CD4-positive, alpha-beta T cell treated with Interleukin-10 for 1 hour (primary cell): ENCODE data around the gene PIEZO2.
"Not testable (repeated sequence)": the region's sequence is repeated elsewhere in the genome, so short reads cannot be mapped to it uniquely, and the experiment has no call there.

Source experiments
- DNase-seq: peaks from one replicate; pipeline ENCODE4 v3.0.0-alpha.2; 2020

PIEZO2 gene

GRCh38 chr18:10953672-10954071 is 195.7 kb downstream of the PIEZO2 start:
- no peak for DNase-seq

- no peak for DNase-seq
Observed at GRCh38 chr18:10951631-10952544, 197.5 kb downstream of the PIEZO2 start.

GRCh38 chr18:10950876-10951630 is 198.3 kb downstream of the PIEZO2 start:
- no peak for DNase-seq

GRCh38 chr18:10950080-10950875 is 199.1 kb downstream of the PIEZO2 start:
- DNase-seq, result no peak

GRCh38 chr18:10949655-10950054 is 199.7 kb downstream of the PIEZO2 start:
- DNase-seq, result no peak

GRCh38 chr18:10948421-10948820 is 200.9 kb downstream of the PIEZO2 start:
- DNase-seq, result no peak

- DNase-seq, result no peak
Observed at GRCh38 chr18:10946058-10946457, 203.3 kb downstream of the PIEZO2 start.

- no peak for DNase-seq
Observed at GRCh38 chr18:10942998-10943397, 206.4 kb downstream of the PIEZO2 start.

- DNase-seq, result no peak
Observed at GRCh38 chr18:10939822-10940221, 209.5 kb downstream of the PIEZO2 start.

- no peak for DNase-seq
Observed at GRCh38 chr18:10937743-10938640, 211.4 kb downstream of the PIEZO2 start.

GRCh38 chr18:10936176-10937053 is 213.0 kb downstream of the PIEZO2 start:
- no peak for DNase-seq

GRCh38 chr18:10935588-10935987 is 213.8 kb downstream of the PIEZO2 start:
- no peak for DNase-seq

GRCh38 chr18:10933648-10934047 is 215.7 kb downstream of the PIEZO2 start:
- not testable (repeated sequence) for DNase-seq

GRCh38 chr18:10930076-10930475 is 219.3 kb downstream of the PIEZO2 start:
- DNase-seq, result no peak

- no peak for DNase-seq
Observed at GRCh38 chr18:10928772-10929373, 220.5 kb downstream of the PIEZO2 start.

GRCh38 chr18:10928011-10928771 is 221.2 kb downstream of the PIEZO2 start:
- no peak for DNase-seq

GRCh38 chr18:10927286-10927992 is 221.9 kb downstream of the PIEZO2 start:
- DNase-seq, result no peak

- no peak for DNase-seq
Observed at GRCh38 chr18:10926621-10927161, 222.7 kb downstream of the PIEZO2 start.

GRCh38 chr18:10924290-10924689 is 225.1 kb downstream of the PIEZO2 start:
- DNase-seq, result no peak
